Measurements from ENCODE around the gene HS2ST1. TPM values are rescaled to one million over a fixed set of nuclear protein-coding genes. Genes with fewer than 3 reads are reported as not detected.

The HS2ST1 gene
- total RNA-seq, 1 experiment from 2014 or later: 18.7 TPM

- no peak overlapping the region for H2AFZ ChIP-seq (ENCODE audit: low read length)
- H4K20me1 ChIP-seq (ENCODE audit: insufficient read depth, low read depth, low read length): no peaks in the 10 kb centered on the region
Measured at GRCh38 chr1:87136607-87137341, 222.3 kb downstream of the HS2ST1 start.

GRCh38 chr1:87137342-87137739 is 222.9 kb downstream of the HS2ST1 start:
- H3K4me1 ChIP-seq (ENCODE audit: low read length): no peaks in the 10 kb centered on the region
- H3K9me2 ChIP-seq (replicated peaks; ENCODE audit: insufficient read depth, low read length): no peaks in the 10 kb centered on the region
- no peak overlapping the region for H3K4me3 ChIP-seq (ENCODE audit: low read length)
- no peak overlapping the region for H2AFZ ChIP-seq (ENCODE audit: low read length)
- no peaks in the 10 kb centered on the region for H3K27me3 ChIP-seq (ENCODE audit: low read length)
- H3K79me2 ChIP-seq (ENCODE audit: low read length): no peaks in the 10 kb centered on the region
- no peak overlapping the region for H3K27ac ChIP-seq (ENCODE audit: low read length)
- no peaks in the 10 kb centered on the region for H3K36me3 ChIP-seq (ENCODE audit: insufficient read depth, low read length)
- no peak overlapping the region for H3K9ac ChIP-seq (ENCODE audit: low read length)
- H4K20me1 ChIP-seq (ENCODE audit: insufficient read depth, low read depth, low read length): no peaks in the 10 kb centered on the region
- no peak for DNase-seq
- H3K9me3 ChIP-seq (ENCODE audit: low read length): no peaks in the 10 kb centered on the region
- H3K4me2 ChIP-seq (ENCODE audit: low read depth, low read length, poor library complexity, severe bottlenecking): no peak overlapping the region

More at GRCh38 chr1:87136607-87137341, 222.3 kb downstream of the HS2ST1 start:
- Histone ChIP-seq H3K79me2 (ENCODE audit: low read length) (no peaks in the 10 kb centered on the region), H3K27me3 (ENCODE audit: low read length) (no peaks in the 10 kb centered on the region), H3K9ac (ENCODE audit: low read length) (no peak overlapping the region), H3K4me3 (ENCODE audit: low read length) (no peak overlapping the region), H3K4me2 (ENCODE audit: low read depth, low read length, poor library complexity, severe bottlenecking) (no peak overlapping the region), H3K9me2 (replicated peaks; ENCODE audit: insufficient read depth, low read length) (no peaks in the 10 kb centered on the region), H3K4me1 (ENCODE audit: low read length) (0 out of 2 replicates have a peak, but pooled peaks cover 2% of the 10 kb centered on the region), H3K27ac (ENCODE audit: low read length) (no peak overlapping the region), H3K9me3 (ENCODE audit: low read length) (no peaks in the 10 kb centered on the region), H3K36me3 (ENCODE audit: insufficient read depth, low read length) (no peaks in the 10 kb centered on the region)
- no peak for DNase-seq

GRCh38 chr1:87140831-87141540 is 226.6 kb downstream of the HS2ST1 start:
- no peaks in the 10 kb centered on the region for H3K36me3 ChIP-seq (ENCODE audit: insufficient read depth, low read length)
- no peaks in the 10 kb centered on the region for H3K9me2 ChIP-seq (replicated peaks; ENCODE audit: insufficient read depth, low read length)
- no peak overlapping the region for H3K4me2 ChIP-seq (ENCODE audit: low read depth, low read length, poor library complexity, severe bottlenecking)
- no peaks in the 10 kb centered on the region for H4K20me1 ChIP-seq (ENCODE audit: insufficient read depth, low read depth, low read length)
- no peaks in the 10 kb centered on the region for H3K27me3 ChIP-seq (ENCODE audit: low read length)
- H3K9ac ChIP-seq (ENCODE audit: low read length): no peak overlapping the region
- no peaks in the 10 kb centered on the region for H3K79me2 ChIP-seq (ENCODE audit: low read length)
- no peak overlapping the region for H3K4me3 ChIP-seq (ENCODE audit: low read length)
- H3K9me3 ChIP-seq (ENCODE audit: low read length): no peaks in the 10 kb centered on the region
- no peak for DNase-seq
- no peak overlapping the region for H2AFZ ChIP-seq (ENCODE audit: low read length)
- H3K27ac ChIP-seq (ENCODE audit: low read length): no peak overlapping the region
- no peaks in the 10 kb centered on the region for H3K4me1 ChIP-seq (ENCODE audit: low read length)

GRCh38 chr1:87141556-87141955 is 227.1 kb downstream of the HS2ST1 start:
- Histone ChIP-seq H3K27ac (ENCODE audit: low read length) (no peak overlapping the region), H3K79me2 (ENCODE audit: low read length) (no peaks in the 10 kb centered on the region), H3K9ac (ENCODE audit: low read length) (no peak overlapping the region), H2AFZ (ENCODE audit: low read length) (no peak overlapping the region), H4K20me1 (ENCODE audit: insufficient read depth, low read depth, low read length) (no peaks in the 10 kb centered on the region), H3K4me3 (ENCODE audit: low read length) (no peak overlapping the region), H3K9me3 (ENCODE audit: low read length) (no peaks in the 10 kb centered on the region), H3K9me2 (replicated peaks; ENCODE audit: insufficient read depth, low read length) (no peaks in the 10 kb centered on the region), H3K36me3 (ENCODE audit: insufficient read depth, low read length) (no peaks in the 10 kb centered on the region), H3K4me2 (ENCODE audit: low read depth, low read length, poor library complexity, severe bottlenecking) (no peak overlapping the region), H3K4me1 (ENCODE audit: low read length) (no peaks in the 10 kb centered on the region), H3K27me3 (ENCODE audit: low read length) (no peaks in the 10 kb centered on the region)
- no peak for DNase-seq

- DNase-seq: no peak
- Histone ChIP-seq H3K9me2 (replicated peaks; ENCODE audit: insufficient read depth, low read length) (no peaks in the 10 kb centered on the region), H3K4me2 (ENCODE audit: low read depth, low read length, poor library complexity, severe bottlenecking) (no peak overlapping the region), H3K4me1 (ENCODE audit: low read length) (no peaks in the 10 kb centered on the region), H3K79me2 (ENCODE audit: low read length) (no peaks in the 10 kb centered on the region), H3K9me3 (ENCODE audit: low read length) (no peaks in the 10 kb centered on the region), H3K36me3 (ENCODE audit: insufficient read depth, low read length) (no peaks in the 10 kb centered on the region), H2AFZ (ENCODE audit: low read length) (no peak overlapping the region), H3K27me3 (ENCODE audit: low read length) (no peaks in the 10 kb centered on the region), H3K27ac (ENCODE audit: low read length) (no peak overlapping the region), H3K4me3 (ENCODE audit: low read length) (no peak overlapping the region), H4K20me1 (ENCODE audit: insufficient read depth, low read depth, low read length) (no peaks in the 10 kb centered on the region), H3K9ac (ENCODE audit: low read length) (no peak overlapping the region)
Measured at GRCh38 chr1:87143413-87144135, 229.1 kb downstream of the HS2ST1 start.

- no peak overlapping the region for H3K4me3 ChIP-seq (ENCODE audit: low read length)
- no peak overlapping the region for H3K27ac ChIP-seq (ENCODE audit: low read length)
- H3K4me1 ChIP-seq (ENCODE audit: low read length): no peaks in the 10 kb centered on the region
- H3K36me3 ChIP-seq (ENCODE audit: insufficient read depth, low read length): no peaks in the 10 kb centered on the region
- H3K9me2 ChIP-seq (replicated peaks; ENCODE audit: insufficient read depth, low read length): no peaks in the 10 kb centered on the region
- no peak overlapping the region for H2AFZ ChIP-seq (ENCODE audit: low read length)
- H3K9me3 ChIP-seq (ENCODE audit: low read length): no peaks in the 10 kb centered on the region
- H4K20me1 ChIP-seq (ENCODE audit: insufficient read depth, low read depth, low read length): no peaks in the 10 kb centered on the region
- H3K4me2 ChIP-seq (ENCODE audit: low read depth, low read length, poor library complexity, severe bottlenecking): no peak overlapping the region
- no peaks in the 10 kb centered on the region for H3K27me3 ChIP-seq (ENCODE audit: low read length)
- no peaks in the 10 kb centered on the region for H3K79me2 ChIP-seq (ENCODE audit: low read length)
- no peak overlapping the region for H3K9ac ChIP-seq (ENCODE audit: low read length)
- DNase-seq: no peak
Measured at GRCh38 chr1:87144316-87144895, 230.0 kb downstream of the HS2ST1 start.

GRCh38 chr1:87144981-87145380 is 230.5 kb downstream of the HS2ST1 start:
- no peak overlapping the region for H3K4me2 ChIP-seq (ENCODE audit: low read depth, low read length, poor library complexity, severe bottlenecking)
- H4K20me1 ChIP-seq (ENCODE audit: insufficient read depth, low read depth, low read length): no peaks in the 10 kb centered on the region
- H3K4me3 ChIP-seq (ENCODE audit: low read length): no peak overlapping the region
- H3K36me3 ChIP-seq (ENCODE audit: insufficient read depth, low read length): no peaks in the 10 kb centered on the region
- H2AFZ ChIP-seq (ENCODE audit: low read length): no peak overlapping the region
- no peaks in the 10 kb centered on the region for H3K9me3 ChIP-seq (ENCODE audit: low read length)
- DNase-seq: no peak
- H3K4me1 ChIP-seq (ENCODE audit: low read length): no peaks in the 10 kb centered on the region
- no peaks in the 10 kb centered on the region for H3K9me2 ChIP-seq (replicated peaks; ENCODE audit: insufficient read depth, low read length)
- H3K79me2 ChIP-seq (ENCODE audit: low read length): no peaks in the 10 kb centered on the region
- no peak overlapping the region for H3K9ac ChIP-seq (ENCODE audit: low read length)
- H3K27ac ChIP-seq (ENCODE audit: low read length): no peak overlapping the region
- H3K27me3 ChIP-seq (ENCODE audit: low read length): no peaks in the 10 kb centered on the region

GRCh38 chr1:87146538-87146937 is 232.1 kb downstream of the HS2ST1 start:
- Histone ChIP-seq H3K9me2 (replicated peaks; ENCODE audit: insufficient read depth, low read length) (no peaks in the 10 kb centered on the region), H3K27ac (ENCODE audit: low read length) (no peak overlapping the region), H3K4me1 (ENCODE audit: low read length) (peaks cover 6% of the 10 kb centered on the region), H3K4me3 (ENCODE audit: low read length) (no peak overlapping the region), H3K27me3 (ENCODE audit: low read length) (no peaks in the 10 kb centered on the region), H2AFZ (ENCODE audit: low read length) (no peak overlapping the region), H3K79me2 (ENCODE audit: low read length) (no peaks in the 10 kb centered on the region), H3K4me2 (ENCODE audit: low read depth, low read length, poor library complexity, severe bottlenecking) (no peak overlapping the region), H3K36me3 (ENCODE audit: insufficient read depth, low read length) (no peaks in the 10 kb centered on the region), H3K9ac (ENCODE audit: low read length) (no peak overlapping the region), H4K20me1 (ENCODE audit: insufficient read depth, low read depth, low read length) (no peaks in the 10 kb centered on the region), H3K9me3 (ENCODE audit: low read length) (no peaks in the 10 kb centered on the region)
- no peak for DNase-seq

All from Karpas-422 (cell line).